A673 (cell line): ENCODE results near the gene TP53.
"Not testable (repeated sequence)": the region's sequence is repeated elsewhere in the genome, so short reads cannot be mapped to it uniquely, and the experiment has no call there.

ENCODE experiments used
- EZH2 ChIP-seq: fragments of 200-600 bp; sonication (generic); IDR thresholded peaks from 2 replicates; pipeline ENCODE4 v1.6.1; 2017; ENCODE audit warnings: borderline replicate concordance, low read depth, mild to moderate bottlenecking, mixed read lengths, antibody characterized with exemption, low read length; ENCODE audit not compliant: poor library complexity, severe bottlenecking
- TF ChIP-seq, protein P1 (sequence below): fragments of 300-800, 200-600 bp; sonication (generic); conservative IDR thresholded peaks from 2 replicates; pipeline ENCODE4 v1.5.1; 2017; ENCODE audit warnings: low read depth, mild to moderate bottlenecking, antibody characterized with exemption, low read length, moderate library complexity, mixed read lengths

GRCh38 chr17:7641635-7642034 is 45.7 kb downstream of the TP53 start:
- TF ChIP-seq, protein P1, sequence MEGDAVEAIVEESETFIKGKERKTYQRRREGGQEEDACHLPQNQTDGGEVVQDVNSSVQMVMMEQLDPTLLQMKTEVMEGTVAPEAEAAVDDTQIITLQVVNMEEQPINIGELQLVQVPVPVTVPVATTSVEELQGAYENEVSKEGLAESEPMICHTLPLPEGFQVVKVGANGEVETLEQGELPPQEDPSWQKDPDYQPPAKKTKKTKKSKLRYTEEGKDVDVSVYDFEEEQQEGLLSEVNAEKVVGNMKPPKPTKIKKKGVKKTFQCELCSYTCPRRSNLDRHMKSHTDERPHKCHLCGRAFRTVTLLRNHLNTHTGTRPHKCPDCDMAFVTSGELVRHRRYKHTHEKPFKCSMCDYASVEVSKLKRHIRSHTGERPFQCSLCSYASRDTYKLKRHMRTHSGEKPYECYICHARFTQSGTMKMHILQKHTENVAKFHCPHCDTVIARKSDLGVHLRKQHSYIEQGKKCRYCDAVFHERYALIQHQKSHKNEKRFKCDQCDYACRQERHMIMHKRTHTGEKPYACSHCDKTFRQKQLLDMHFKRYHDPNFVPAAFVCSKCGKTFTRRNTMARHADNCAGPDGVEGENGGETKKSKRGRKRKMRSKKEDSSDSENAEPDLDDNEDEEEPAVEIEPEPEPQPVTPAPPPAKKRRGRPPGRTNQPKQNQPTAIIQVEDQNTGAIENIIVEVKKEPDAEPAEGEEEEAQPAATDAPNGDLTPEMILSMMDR, result not testable (repeated sequence)
- not testable (repeated sequence) for TF ChIP-seq EZH2
